NCI-H1048 (cell line): Measurements from ENCODE around the gene GSX1.

Experiments
- DNase-seq: peaks from one replicate; lab custom pipeline; 2025; lab: John Stamatoyannopoulos, UW

Gene GSX1

DNA sequence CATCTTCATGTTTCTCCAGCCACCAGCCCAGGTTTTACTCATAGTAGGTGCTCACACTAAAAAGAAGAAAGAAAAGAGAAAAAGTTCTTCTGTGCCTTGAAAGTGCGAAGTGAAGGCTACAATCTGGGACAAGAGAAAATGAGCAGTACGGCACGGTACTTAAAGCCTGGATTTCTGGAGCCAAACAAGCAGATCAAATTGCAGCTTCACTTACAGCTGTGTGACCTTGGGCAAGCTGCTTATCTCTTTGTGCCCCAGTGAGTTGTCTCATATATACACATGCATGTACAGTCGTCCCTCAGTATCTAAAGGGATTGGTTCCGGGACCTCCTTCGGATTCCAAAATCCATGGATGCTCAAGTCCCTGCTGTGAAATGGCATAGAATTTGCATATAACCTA is 41.8 kb downstream of the GSX1 start:
- DNase-seq, result no peak

DNA sequence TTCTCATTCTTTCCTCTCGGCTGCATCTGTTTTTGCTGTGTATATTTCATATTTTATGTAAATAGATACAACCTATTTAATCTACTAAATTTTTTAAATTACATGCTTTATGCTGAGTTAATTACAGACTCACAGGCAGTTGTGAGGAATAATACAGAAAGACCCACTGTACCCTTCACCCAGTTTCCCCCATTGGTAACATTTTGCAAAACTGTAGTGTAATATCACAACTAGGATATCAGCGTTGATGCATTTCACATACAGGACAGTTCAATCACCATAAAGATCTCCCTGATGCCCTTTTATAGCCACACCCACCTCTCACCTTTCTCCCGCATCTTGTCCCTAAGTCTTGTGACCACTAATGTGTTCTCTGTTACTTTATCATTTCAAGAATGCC is 43.5 kb downstream of the GSX1 start:
- no peak for DNase-seq

DNA sequence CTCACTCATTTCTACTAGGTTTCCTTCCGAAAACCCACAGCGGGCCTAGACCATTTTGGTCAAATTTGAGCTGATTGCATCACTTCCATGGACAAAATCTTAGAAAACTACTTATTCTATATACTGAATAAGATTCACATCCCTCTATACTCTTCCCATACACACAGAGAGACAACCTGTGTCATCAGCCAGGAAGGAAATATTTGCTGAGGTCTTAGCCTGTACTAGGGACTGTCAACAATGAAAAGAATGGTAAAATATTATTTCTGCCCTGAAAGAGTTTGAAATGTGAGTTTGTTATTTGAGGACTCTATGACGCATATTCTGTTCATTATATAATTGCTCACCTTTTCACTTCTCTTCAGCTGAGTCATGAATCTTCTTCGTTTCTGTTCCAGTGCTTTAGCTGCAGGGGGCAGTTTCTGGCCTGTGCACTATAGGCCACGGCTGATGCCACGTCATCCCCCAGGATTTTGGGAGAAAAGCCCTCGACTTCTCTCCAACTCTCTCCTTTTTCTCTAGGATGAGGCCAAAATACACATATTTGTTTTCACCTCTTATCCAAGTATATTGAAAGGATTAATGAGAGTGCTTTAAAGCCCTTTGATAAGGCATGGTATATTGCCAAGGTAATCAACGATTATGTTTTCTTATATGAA is 47.7 kb downstream of the GSX1 start:
- no peak for DNase-seq

DNA sequence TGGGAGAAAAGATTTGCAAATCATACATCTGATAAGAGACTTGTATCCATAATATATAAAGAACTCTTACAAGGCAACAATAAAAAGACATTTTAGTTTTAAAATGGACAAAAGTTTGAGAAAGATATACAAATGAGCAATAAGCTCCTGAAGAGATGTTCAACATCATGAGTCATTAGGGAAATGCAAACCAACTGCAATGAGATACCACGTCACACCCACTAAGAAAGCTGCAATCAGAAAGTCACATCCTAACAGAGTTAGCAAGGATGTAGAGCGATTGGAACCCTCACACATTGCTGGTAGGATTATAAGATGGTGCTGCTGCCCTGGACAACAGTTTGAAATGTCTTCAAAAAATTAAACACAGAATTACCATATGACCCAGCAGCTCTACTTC is 50.3 kb downstream of the GSX1 start:
- no peak for DNase-seq
